Spleen (tissue), 11 donors: Measurements from ENCODE around the gene CACNG7. TPM values are rescaled to one million over a fixed set of nuclear protein-coding genes. Genes with fewer than 3 reads are reported as not detected.
"Not testable (repeated sequence)": the region's sequence is repeated elsewhere in the genome, so short reads cannot be mapped to it uniquely, and the experiment has no call there.

Experiments
- DNase-seq: peaks from one replicate; pipeline ENCODE4 v3.0.0-alpha.2; 2020
- H3K27ac ChIP-seq, 8 donors: fragments of 200-600 bp; sonication (generic) in 7 of 8; 1 replicate in 4 of 8; 2 replicates in 4 of 8; pipeline versions ENCODE4 v1.5.0 to v1.8.0; 2016 to 2021; ENCODE audit warnings: inconsistent platforms in 4 of 8, mild to moderate bottlenecking in 4 of 8, moderate library complexity in 1 of 8
- H3K27me3 ChIP-seq, 7 donors: fragments of 200-600 bp; sonication (generic) in 6 of 7; replicated peaks in 1 of 7; 1 replicate in 4 of 7; 2 replicates in 3 of 7; pipeline versions ENCODE4 v1.5.0 to v1.8.0; 2016 to 2021; ENCODE audit warnings: inconsistent platforms in 3 of 7, mild to moderate bottlenecking in 1 of 7
- H3K36me3 ChIP-seq, 6 donors: fragments of 200-600 bp; sonication (generic) in 5 of 6; 1 replicate in 4 of 6; 2 replicates in 2 of 6; pipeline versions ENCODE4 v1.5.0 to v1.8.0; 2016 to 2021; ENCODE audit warnings: inconsistent platforms in 2 of 6
- H3K4me1 ChIP-seq, 6 donors: fragments of 200-600 bp; sonication (generic) in 5 of 6; 1 replicate in 3 of 6; 2 replicates in 3 of 6; pipeline versions ENCODE4 v1.5.0 to v1.8.0; 2016 to 2021; ENCODE audit warnings: inconsistent platforms in 3 of 6
- H3K4me3 ChIP-seq, 8 donors: fragments of 200-600 bp; sonication (generic) in 7 of 8; 1 replicate in 4 of 8; 2 replicates in 4 of 8; pipeline versions ENCODE4 v1.5.0 to v1.8.0; 2016 to 2021; ENCODE audit warnings: inconsistent platforms in 4 of 8, mild to moderate bottlenecking in 4 of 8, moderate library complexity in 2 of 8
- H3K9me3 ChIP-seq, 8 donors: fragments of 200-600 bp; sonication (generic) in 7 of 8; 1 replicate in 4 of 8; 2 replicates in 4 of 8; pipeline versions ENCODE4 v1.5.0 to v1.8.0; 2016 to 2021; ENCODE audit warnings: inconsistent platforms in 4 of 8
- CTCF ChIP-seq, 11 experiments: fragments of 200-600 bp in 7 of 11; fragments of 450-650 bp in 4 of 11; sonication (generic) in 4 of 11; IDR thresholded peaks in 8 of 11; conservative IDR thresholded peaks in 3 of 11; 1 replicate in 7 of 11; 2 replicates in 4 of 11; pipeline versions ENCODE4 v1.4.0 to v1.8.0; 2016 to 2021; ENCODE audit warnings: antibody characterized with exemption in 11 of 11, inconsistent platforms in 4 of 11, mild to moderate bottlenecking in 1 of 11
- POLR2A ChIP-seq, 3 donors: fragments of 450-650 bp; IDR thresholded peaks; one replicate each; pipeline ENCODE4 v1.5.1; 2017; ENCODE audit warnings: antibody characterized with exemption in 3 of 3, mild to moderate bottlenecking in 1 of 3
- POLR2AphosphoS5 ChIP-seq, 3 donors: sonication (generic); formaldehyde crosslinking; IDR thresholded peaks; one replicate each; pipeline ENCODE4 v1.5.1; 2017; ENCODE audit warnings: antibody characterized with exemption in 3 of 3
- WGBS, 5 donors: extraction: QIAGEN DNeasy Blood & Tissue Kit in 3 of 5; methylation state at CpG; one replicate each; pipeline versions ENCODE4 v1.1.5 to v1.1.7; 2013 to 2018; 5-methylcytosine and 5-hydroxymethylcytosine counted together
- intact Hi-C: fragments of 100-400 bp; cut with DNase I; formaldehyde crosslinking; loops from one replicate; pipeline ENCODE4 v1.15.0; 2023; ENCODE audit warnings: low total_unique reads
- polyA plus RNA-seq, 3 donors: library from polyadenylated mRNA; stranded (reverse); fragments of 200-250 nt; gene quantifications; one replicate each; pipeline ENCODE4 v1.2.1, GENCODE V29; 2013
- total RNA-seq, 7 donors: library from RNA; depleted of rRNA in 3 of 7; stranded (reverse); fragments of >200 nt in 3 of 7; fragmentation: NEBNext Ultra II Directional in 4 of 7; extraction: Animal tissue kit (Norgen Biotek cat#: 25700) in 4 of 7; gene quantifications; one replicate each; pipeline versions ENCODE4 v1.1.0 to v1.2.1, GENCODE V29; 2016 to 2021
- donor health status: healthy with polysubstance abuse.
- donor health status: DM: no; HTN: no; CAD: no; lungs with moderate emphysema.
- donor health status: DM: no; HTN: no; CAD: no.
- donor health status: Bipolar disorder and iron deficiency.
- donor health status: healthy.
- donor health status: DM: no; HTN: no; CAD: no.
- donor health status: DM: yes; HTN: yes; CAD: no.

CACNG7 gene
- total and polyA plus RNA-seq, 10 donors, result not detected

- Histone ChIP-seq H3K27me3 (peaks cover 0 to 91% (median 20%) of the 10 kb centered on the region in 7 donors), H3K36me3 (no peaks in the 10 kb centered on the region), H3K27ac (no peak overlapping the region), H3K9me3 (peaks cover 0 to 20% (median 0%) of the 10 kb centered on the region in 8 donors), H3K4me1 (no peaks in the 10 kb centered on the region), H3K4me3 (no peak overlapping the region)
- intact Hi-C loops, result no loop called here
- WGBS, 5 donors, result 85 to 96% (median 94%) methylated on average over 4 of the region's 4 CpGs
- no peak for DNase-seq
- no peak for TF ChIP-seq POLR2A (IDR thresholded peaks at IDR 0.05)
- no peak for TF ChIP-seq POLR2AphosphoS5 (IDR thresholded peaks at IDR 0.05)
- no peak for TF ChIP-seq CTCF (IDR thresholded peaks at IDR 0.05 in 8 of 11, conservative IDR thresholded peaks at IDR 0.05 in 3 of 11)
Observed at GRCh38 chr19:53944933-53945332, 35.9 kb downstream of the CACNG7 start.

- no peak for DNase-seq
- TF ChIP-seq POLR2A (IDR thresholded peaks at IDR 0.05) (no peak), POLR2AphosphoS5 (IDR thresholded peaks at IDR 0.05) (no peak), CTCF (IDR thresholded peaks at IDR 0.05 in 8 of 11, conservative IDR thresholded peaks at IDR 0.05 in 3 of 11) (no peak)
- 47 to 59% (median 51%) methylated on average over 9 of the region's 9 CpGs for WGBS, 5 donors
- H3K4me3 ChIP-seq, result no peak overlapping the region
- H3K4me1 ChIP-seq, result no peaks in the 10 kb centered on the region
- peaks cover 0 to 89% (median 20%) of the 10 kb centered on the region in 7 donors for H3K27me3 ChIP-seq
- intact Hi-C loops, result no loop called here
- H3K27ac ChIP-seq, result no peak overlapping the region
- H3K36me3 ChIP-seq, result no peaks in the 10 kb centered on the region
- peaks cover 0 to 20% (median 0%) of the 10 kb centered on the region in 8 donors for H3K9me3 ChIP-seq
Observed at GRCh38 chr19:53945441-53945840, 36.4 kb downstream of the CACNG7 start.

- Histone ChIP-seq H3K27me3 (peaks cover 0 to 89% (median 20%) of the 10 kb centered on the region in 7 donors), H3K36me3 (no peaks in the 10 kb centered on the region), H3K27ac (no peak overlapping the region), H3K4me3 (no peak overlapping the region), H3K9me3 (peaks cover 0 to 20% (median 0%) of the 10 kb centered on the region in 8 donors), H3K4me1 (no peaks in the 10 kb centered on the region)
- no peak for DNase-seq
- intact Hi-C loops, result no loop called here
- TF ChIP-seq POLR2A (IDR thresholded peaks at IDR 0.05), result no peak
- no peak for TF ChIP-seq CTCF (IDR thresholded peaks at IDR 0.05 in 8 of 11, conservative IDR thresholded peaks at IDR 0.05 in 3 of 11)
- TF ChIP-seq POLR2AphosphoS5 (IDR thresholded peaks at IDR 0.05), result no peak
- 93 to 100% (median 96%) methylated on average over 2 of the region's 2 CpGs for WGBS, 5 donors
Observed at GRCh38 chr19:53945998-53946397, 36.9 kb downstream of the CACNG7 start.

- H3K36me3 ChIP-seq, result no peaks in the 10 kb centered on the region
- 62 to 73% (median 69%) methylated on average over 5 of the region's 5 CpGs for WGBS, 5 donors
- DNase-seq, result no peak
- no peak overlapping the region for H3K27ac ChIP-seq
- TF ChIP-seq POLR2AphosphoS5 (IDR thresholded peaks at IDR 0.05), result no peak
- no peak for TF ChIP-seq POLR2A (IDR thresholded peaks at IDR 0.05)
- TF ChIP-seq CTCF (IDR thresholded peaks at IDR 0.05 in 8 of 11, conservative IDR thresholded peaks at IDR 0.05 in 3 of 11), result no peak
- no peaks in the 10 kb centered on the region for H3K4me1 ChIP-seq
- no peak overlapping the region for H3K4me3 ChIP-seq
- intact Hi-C loops, result no loop called here
- peaks cover 0 to 89% (median 9%) of the 10 kb centered on the region in 7 donors for H3K27me3 ChIP-seq
- H3K9me3 ChIP-seq, result peaks cover 0 to 6% (median 0%) of the 10 kb centered on the region in 8 donors
Observed at GRCh38 chr19:53947624-53948023, 38.5 kb downstream of the CACNG7 start.

- H3K27me3 ChIP-seq, result peaks cover 0 to 89% (median 0%) of the 10 kb centered on the region in 7 donors
- H3K4me1 ChIP-seq, DNase-seq, intact Hi-C loops, H3K27ac ChIP-seq, H3K36me3 ChIP-seq, H3K4me3 ChIP-seq, H3K9me3 ChIP-seq: not testable (repeated sequence)
- 76 to 92% (median 87%) methylated on average over 5 of the region's 5 CpGs for WGBS, 5 donors
Observed at GRCh38 chr19:53948611-53949010, 39.5 kb downstream of the CACNG7 start.
